GM18499 (cell line): Measurements from ENCODE around the gene MAGEA11.
"Not testable (repeated sequence)": the region's sequence is repeated elsewhere in the genome, so short reads cannot be mapped to it uniquely, and the experiment has no call there.

Experiments used
- ATAC-seq: cut with Tn5 transposase; IDR thresholded peaks from one replicate; pipeline ENCODE4 v1.9.1; 2021; ENCODE audit warnings: moderate number of reproducible peaks; ENCODE audit not compliant: insufficient read depth, unreplicated experiment

The MAGEA11 gene

GRCh38 chrX:149711545-149712236 is at the start of gene MAGEA11:
Gene MAGEA11 (plus strand): TSS chrX:149712060. CDS start chrX:149713160, 1,100 bp downstream.
- no peak for ATAC-seq

DNA sequence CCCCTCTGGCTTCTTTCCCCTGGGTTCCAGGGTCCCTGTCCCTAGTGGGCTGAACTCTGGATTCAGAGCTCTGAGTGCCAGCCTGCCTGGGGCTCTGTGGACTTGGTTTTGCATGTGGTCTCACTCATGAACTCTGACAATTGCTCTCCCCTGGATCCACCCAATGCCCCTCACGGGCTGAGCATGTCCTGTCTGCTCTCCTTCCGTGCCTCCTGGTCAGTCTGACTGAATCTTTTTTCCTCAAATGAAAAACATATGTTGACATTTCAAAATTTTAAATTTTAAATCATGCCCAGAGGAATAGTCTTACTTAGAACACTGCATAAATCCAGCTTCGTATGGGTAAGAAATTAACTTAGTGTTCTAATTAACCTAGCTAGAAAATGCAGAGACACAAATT is 36.8 kb upstream of the MAGEA11 start:
- ATAC-seq: not testable (repeated sequence)

DNA sequence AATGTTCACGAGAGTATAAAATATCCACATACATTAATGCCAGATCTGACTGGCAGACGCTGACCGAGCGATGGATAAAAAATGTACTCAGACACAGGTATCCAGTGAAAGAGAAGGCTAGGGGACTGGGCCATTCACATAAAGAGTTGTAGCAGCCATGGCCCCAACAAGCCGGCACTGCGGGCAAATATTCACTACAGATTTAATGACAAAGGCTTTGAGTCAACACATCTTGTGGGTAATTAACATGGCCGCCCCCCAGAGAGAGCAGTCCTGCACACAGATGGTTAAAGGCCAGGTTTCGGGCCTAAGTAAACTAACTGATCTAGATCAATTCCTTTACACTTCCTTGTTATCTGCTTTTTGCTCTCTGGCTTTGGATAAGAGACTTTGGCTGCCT is 36.3 kb upstream of the MAGEA11 start:
- not testable (repeated sequence) for ATAC-seq

DNA sequence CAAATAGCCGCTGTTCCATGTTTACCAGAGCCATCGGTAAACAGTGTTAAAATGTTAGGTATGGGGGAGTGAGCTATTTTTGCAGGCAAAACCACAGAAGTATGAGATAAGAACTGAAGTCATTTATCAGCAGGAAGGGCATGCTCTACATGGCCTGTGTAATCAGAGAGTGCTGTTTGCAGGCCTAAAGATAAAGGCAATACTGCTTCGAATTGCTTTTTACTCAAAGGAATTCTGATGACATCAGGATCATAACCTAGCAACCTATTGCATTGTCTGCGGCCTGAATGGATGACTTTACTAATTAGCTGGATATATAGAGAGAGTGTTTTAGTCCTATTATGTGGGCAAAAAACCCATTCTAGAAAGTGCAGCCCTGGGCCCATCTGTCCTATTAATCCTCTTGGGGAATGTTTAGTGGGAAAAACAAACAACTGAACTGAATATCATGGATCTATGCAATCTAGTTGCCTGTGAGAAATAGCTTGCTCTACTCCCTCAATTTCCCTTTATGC is 32.6 kb upstream of the MAGEA11 start:
- ATAC-seq: not testable (repeated sequence)

- no peak for ATAC-seq
These were observed 30.7 kb upstream of the MAGEA11 start for GRCh38 chrX:149681182-149681581.

GRCh38 chrX:149682031-149682430 is 29.8 kb upstream of the MAGEA11 start:
- ATAC-seq: no peak

GRCh38 chrX:149682956-149683947 is 28.6 kb upstream of the MAGEA11 start:
- ATAC-seq: no peak

DNA sequence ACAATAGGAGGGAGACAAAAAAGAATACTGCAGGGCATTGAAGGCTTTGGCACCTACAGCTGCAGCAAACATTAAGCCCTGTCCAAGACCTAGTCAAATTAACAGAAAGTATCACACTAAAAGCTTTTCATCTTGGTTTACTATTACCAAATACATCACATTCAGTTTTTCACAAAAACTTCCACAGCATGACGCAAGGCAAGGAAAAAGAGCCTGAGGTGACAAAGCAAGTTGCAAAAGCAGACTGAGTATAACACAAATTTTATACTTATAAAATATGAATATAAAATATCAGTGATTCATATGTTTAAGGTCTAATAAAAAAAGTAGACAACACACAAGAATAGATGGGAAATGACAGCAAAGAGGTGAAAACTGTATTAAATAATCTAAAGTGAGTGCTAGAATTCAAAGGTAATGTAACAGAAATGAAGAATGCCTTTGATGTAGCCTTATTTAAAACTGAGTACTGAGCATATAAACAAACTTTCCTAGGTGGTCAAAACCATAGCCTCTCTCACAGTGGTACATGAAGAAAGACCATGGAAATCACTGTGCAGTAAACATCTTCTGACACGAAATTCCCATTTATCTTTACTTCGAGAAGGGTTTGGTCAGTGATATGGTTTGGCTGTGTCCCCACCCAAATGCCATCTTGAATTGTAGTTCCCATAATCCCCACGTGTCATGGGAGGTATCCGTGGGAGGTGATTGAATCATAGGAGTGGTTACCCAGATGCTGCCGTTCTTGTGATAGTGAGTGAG is 27.7 kb upstream of the MAGEA11 start:
- no peak for ATAC-seq

DNA sequence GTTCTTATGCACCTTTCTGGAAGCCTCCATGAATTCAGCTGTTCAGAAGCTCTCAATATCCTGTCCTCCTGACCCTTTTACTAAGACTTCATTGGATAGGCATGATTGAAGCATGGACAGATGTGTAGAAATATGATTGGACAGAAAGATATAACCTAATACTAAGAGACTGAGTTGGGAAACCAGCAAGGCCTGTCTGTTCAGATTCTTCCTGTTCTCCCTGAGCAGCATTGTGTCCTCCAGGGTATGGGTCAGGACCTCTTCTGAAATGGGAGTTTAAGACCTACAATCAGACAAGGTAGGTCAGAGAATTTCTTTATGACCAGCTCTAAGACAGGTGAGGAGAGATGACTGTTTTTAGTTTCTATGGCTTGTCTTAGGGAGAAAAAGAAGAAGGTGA is 23.9 kb upstream of the MAGEA11 start:
- ATAC-seq: no peak

DNA sequence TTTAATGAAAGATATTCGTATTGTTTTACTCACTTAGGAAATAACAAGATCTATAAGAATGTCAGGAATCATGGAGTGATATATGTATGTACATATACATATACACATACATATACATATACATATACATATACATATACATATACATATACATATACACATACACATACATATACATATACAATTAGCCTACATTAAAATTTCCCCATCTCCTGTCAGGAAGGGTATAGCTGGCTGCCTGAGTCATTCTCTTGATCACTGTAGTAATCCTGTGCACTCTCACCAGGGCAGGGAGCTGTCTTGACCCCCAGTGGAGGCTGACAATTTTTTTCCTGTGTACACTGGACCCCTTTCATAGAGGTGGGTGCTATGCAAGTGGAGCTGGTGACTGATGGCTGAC is 23.3 kb upstream of the MAGEA11 start:
- no peak for ATAC-seq

DNA sequence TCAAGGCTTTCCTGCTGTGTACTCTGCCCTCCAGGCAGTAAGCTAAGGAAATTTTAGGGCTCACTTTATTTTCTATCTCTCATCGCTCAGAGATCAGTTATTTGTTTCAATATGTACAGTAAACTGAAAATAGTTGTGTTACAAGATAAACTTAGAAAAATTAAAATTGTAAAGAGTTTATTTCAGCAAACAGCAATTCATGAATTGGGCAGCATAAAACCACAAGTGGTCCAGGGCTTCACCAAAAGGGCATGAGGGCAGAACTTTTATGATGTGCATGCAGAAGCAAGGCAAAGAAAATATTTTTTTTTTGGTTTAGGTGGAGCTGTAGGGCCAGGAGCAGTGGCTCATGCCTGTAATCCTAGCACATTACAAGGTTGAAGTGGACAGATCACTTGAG is 20.1 kb upstream of the MAGEA11 start:
- no peak for ATAC-seq

- ATAC-seq: not testable (repeated sequence)
These were observed 19.1 kb upstream of the MAGEA11 start for GRCh38 chrX:149692686-149693272.

DNA sequence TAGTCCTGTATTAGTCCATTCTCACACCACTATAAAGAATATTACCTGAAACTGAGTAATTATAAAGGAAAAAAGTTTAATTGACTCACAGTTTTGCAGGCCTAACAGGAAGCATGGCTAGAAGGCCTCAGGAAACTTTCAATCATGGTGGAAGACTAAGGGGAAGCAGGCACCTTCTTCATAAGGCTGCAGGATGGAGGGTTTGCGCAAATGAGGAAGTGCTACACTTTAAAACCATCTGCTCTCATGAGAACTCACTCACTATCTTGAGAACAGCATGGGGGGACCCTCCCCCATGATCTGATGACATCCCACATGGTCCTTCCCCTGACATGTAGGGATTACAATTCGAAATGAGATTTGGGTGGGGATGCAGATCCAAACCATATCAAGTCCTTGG is 12.1 kb upstream of the MAGEA11 start:
- ATAC-seq: no peak

GRCh38 chrX:149704664-149705063 is 7.2 kb upstream of the MAGEA11 start:
- ATAC-seq: no peak

- no peak for ATAC-seq
These were observed 4.5 kb upstream of the MAGEA11 start for GRCh38 chrX:149707147-149707901.

- ATAC-seq: no peak
These were observed 971 bp downstream of the MAGEA11 start for GRCh38 chrX:149712831-149713230.

DNA sequence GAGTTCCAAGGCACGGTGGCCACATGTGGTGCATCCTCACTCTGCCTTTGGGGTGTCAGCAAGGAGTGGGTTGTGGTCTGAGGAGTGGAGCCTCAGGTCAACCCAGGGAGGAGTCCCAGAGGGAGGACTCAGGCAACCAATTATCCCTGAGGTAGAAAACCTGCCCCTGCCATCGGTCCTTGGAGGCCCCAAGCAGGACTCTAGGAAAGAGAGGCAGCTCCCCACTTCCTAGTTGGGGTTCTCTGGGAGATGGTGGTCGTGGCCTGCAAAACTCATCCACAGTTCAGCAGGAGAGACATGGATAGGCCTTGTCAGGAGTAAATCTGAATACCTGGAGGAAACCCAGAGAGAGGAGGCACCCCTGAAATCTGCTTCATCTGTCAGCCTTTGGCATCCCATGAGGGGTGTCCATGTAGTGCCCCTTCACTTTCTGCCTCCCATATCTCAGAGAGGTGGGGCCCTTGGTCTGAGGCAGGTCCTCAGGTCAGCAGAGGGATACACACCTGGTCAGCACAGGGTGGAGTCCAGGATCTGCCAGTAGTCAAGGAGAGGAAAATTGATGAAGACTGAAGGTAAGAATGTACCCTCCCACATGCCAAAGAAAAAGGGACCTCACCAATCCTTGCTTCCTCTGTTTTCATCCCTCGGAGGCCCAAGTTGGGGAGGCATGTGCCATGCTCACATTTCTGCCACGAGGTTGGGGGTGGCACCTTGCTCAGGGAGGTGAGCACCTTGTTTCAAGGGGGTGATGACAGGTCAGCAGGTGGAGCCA is 1.6 kb downstream of the MAGEA11 start:
- ATAC-seq: no peak

GRCh38 chrX:149715468-149715867 is 3.6 kb downstream of the MAGEA11 start:
- no peak for ATAC-seq

GRCh38 chrX:149716632-149717031 is 4.8 kb downstream of the MAGEA11 start:
- ATAC-seq: no peak
